GM21529 (cell line): Measurements from ENCODE around the gene PUM1.
"Not testable (repeated sequence)": the region's sequence is repeated elsewhere in the genome, so short reads cannot be mapped to it uniquely, and the experiment has no call there.

Experiments used
- ATAC-seq: cut with Tn5 transposase; IDR thresholded peaks from one replicate; pipeline ENCODE4 v1.9.1; 2021; ENCODE audit not compliant: unreplicated experiment

The PUM1 gene, protein sequence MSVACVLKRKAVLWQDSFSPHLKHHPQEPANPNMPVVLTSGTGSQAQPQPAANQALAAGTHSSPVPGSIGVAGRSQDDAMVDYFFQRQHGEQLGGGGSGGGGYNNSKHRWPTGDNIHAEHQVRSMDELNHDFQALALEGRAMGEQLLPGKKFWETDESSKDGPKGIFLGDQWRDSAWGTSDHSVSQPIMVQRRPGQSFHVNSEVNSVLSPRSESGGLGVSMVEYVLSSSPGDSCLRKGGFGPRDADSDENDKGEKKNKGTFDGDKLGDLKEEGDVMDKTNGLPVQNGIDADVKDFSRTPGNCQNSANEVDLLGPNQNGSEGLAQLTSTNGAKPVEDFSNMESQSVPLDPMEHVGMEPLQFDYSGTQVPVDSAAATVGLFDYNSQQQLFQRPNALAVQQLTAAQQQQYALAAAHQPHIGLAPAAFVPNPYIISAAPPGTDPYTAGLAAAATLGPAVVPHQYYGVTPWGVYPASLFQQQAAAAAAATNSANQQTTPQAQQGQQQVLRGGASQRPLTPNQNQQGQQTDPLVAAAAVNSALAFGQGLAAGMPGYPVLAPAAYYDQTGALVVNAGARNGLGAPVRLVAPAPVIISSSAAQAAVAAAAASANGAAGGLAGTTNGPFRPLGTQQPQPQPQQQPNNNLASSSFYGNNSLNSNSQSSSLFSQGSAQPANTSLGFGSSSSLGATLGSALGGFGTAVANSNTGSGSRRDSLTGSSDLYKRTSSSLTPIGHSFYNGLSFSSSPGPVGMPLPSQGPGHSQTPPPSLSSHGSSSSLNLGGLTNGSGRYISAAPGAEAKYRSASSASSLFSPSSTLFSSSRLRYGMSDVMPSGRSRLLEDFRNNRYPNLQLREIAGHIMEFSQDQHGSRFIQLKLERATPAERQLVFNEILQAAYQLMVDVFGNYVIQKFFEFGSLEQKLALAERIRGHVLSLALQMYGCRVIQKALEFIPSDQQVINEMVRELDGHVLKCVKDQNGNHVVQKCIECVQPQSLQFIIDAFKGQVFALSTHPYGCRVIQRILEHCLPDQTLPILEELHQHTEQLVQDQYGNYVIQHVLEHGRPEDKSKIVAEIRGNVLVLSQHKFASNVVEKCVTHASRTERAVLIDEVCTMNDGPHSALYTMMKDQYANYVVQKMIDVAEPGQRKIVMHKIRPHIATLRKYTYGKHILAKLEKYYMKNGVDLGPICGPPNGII

DNA sequence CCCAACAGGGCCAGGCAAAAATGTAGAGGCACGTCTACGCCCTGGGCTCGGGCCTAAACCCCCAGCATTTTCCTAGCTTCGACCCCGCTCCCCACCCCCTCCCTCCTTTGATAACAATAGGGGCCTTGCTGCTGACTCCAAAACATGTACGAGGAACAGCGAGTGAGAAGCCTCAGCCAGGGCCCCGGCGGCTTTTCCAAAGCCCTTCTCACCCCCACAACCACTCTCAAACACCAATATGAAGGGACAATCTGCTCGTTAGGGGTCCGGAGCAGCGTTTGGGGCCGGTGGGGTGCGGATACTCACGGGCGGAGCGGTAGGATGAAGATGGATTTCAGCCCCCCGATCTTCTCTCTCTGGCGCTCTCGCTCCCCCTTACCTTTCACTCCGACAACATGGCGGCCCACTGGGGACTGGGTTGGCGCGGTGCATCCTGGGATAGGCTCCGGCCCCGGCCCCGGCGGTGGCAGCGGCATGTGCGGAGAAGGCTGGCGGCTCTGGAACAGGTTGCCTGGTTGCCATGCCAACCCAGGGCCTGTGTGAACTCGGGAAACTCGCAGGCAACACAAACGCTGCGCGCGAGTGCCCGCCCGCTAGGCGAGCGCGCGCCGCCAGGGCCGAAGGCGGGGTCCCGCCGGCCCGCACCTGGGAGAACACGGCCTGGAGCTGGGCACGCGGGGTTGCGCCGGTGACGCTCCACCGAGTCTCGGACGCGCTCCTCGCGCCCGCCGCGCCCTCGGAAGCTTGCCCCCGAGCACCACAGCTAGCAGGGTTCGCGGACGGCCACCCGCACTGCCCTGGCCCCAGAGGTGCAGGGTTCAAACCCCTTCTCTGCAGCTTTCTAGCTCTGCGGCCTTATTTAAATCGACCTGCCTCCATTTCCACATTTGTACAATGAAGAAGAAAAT is at the start of gene PUM1:
Gene PUM1, minus strand, starts transcription at position 408 of the 908 bp plus-strand sequence. CDS start 6,151 bp downstream, outside the sequence.
- peak; percentile 91 for ATAC-seq

GRCh38 chr1:31112266-31112935 is 46.9 kb upstream of the PUM1 start:
- ATAC-seq = no peak

DNA sequence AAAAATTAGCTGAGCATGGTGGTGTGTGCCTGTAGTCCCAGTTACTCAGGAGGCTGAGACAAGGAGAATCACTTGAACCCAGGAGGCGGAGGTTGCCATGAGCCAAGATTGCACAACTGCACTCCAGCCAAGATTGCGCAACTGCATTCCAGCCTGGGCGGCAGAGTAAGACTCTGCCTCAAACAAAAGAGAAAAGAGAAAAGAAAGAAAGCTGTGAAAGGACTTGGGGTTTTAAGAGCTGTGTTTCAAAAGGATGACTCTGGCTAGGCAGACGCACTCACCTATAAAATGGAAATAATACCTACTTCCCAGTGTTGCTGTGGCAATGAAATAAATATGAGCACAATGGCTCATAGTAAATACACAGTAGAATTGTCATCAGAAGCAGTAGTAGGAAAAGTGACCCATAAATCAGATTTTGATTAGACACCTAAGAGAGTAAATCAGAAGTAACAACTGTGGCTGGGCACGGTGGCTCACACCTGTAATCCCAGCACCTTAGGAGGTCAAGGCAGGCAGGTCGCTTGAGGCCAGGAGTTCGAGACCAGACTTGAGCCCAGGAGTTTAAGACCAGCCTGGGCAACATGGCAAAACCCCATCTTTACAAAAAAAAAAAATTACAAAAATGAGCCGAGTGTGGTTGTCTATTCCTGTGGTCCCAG is 45.9 kb upstream of the PUM1 start:
- ATAC-seq = no peak

GRCh38 chr1:31110846-31111245 is 45.3 kb upstream of the PUM1 start:
- ATAC-seq = no peak

- no peak for ATAC-seq
Measured at GRCh38 chr1:31108861-31109260, 43.3 kb upstream of the PUM1 start.

DNA sequence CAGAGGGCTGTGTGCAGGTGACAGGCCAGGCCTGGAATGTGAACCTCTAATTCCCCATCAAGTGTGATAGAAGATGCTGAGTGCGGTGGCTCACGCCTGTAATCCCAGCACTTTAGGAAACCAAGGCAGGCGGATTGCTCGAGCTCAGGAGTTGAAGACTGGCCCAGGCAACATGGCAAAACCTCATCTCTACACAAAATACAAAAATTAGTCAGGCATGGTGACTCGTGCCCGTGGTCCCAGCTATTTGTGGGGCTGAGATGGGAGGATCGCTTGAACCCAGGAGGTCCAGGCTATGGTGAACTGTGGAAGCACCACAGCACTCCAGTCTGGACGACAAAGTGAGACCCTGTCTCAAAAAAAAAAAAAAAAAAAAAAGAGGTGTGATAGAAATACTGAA is 40.1 kb upstream of the PUM1 start:
- ATAC-seq = no peak

GRCh38 chr1:31102501-31102950 is 37.0 kb upstream of the PUM1 start:
- ATAC-seq = no peak

DNA sequence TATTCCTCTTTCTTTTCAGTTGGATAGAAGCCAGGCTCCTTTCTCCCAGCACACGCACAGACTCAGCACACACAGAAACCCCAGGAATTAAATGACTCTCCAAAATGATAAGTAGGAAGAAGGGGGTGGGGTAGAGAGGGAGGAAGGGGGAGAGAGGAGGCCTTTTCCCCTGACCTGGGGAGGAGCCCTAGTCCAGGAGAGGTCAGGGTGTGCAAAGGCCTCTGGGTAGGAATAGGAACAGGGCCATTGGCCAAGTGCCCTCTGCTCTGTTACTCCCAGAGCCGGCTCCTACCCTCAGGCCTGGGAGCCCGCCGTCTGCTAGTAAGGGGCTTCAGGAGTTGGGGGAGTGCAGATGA is 35.6 kb upstream of the PUM1 start:
- ATAC-seq = no peak

DNA sequence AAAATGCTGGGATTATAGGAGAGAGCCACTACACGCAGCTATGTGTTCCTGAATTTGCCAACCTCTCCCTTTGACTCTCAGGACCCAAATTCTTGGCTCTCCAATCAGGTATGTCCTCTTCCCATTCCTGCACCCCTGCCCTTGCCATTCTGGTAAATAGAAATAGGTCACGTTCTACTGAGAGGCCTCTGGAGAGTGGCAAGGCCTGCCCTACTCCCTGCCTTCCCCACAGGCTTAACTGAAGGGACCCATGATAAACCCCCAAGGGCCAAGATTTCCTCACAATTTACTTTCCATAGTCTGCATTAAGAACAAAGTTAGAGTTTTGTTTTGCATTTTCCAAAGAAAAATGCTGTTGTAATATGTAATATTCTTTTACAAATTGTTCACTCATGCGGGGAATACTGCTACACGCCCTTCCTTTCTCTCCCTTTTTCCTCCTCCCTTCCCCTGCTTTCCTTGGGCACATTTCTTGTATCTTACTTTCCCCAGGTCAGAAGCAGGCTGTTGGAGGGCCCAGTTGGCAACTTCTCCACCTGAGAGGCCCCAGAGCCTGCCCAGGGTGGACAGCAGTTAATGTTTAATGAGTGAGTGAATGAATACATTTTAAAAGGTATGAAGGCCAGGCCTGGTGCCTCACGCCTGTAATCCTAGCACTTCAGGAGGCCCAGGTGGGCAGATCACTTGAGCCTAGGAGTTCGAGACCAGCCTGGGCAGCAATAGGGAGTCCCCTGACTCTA is 33.9 kb upstream of the PUM1 start:
- no peak for ATAC-seq

GRCh38 chr1:31095985-31096384 is 30.5 kb upstream of the PUM1 start:
- no peak for ATAC-seq

DNA sequence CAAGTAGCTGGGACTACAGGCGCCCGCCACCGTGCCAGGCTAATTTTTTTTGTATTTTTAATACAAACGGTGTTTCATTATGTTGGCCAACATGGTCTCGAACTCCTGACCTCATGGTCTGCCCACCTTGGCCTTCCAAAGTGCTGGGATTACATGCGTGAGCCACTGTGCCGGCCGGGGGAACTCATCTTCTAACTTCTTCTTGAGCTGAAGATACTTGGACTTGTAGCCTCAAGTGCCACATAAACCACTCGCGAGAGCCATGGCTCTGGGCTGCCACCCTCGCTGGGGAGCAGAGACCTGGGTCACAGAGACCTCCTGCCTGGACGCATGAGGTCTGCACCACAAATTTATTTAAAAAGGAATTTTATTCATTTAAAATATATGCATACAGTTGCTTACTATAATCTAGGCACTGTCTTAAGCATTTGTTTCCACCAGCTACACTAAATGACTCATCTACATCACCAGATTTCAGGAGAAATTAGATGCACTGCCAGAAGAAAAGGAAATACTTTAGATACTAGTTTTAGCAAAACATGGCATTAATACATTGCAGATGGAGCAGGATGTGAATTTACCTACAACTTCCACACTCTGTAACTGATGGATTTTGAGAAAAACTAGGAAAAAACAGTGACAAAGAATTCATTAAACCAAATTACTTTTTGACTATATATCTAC is 29.9 kb upstream of the PUM1 start:
- no peak for ATAC-seq

DNA sequence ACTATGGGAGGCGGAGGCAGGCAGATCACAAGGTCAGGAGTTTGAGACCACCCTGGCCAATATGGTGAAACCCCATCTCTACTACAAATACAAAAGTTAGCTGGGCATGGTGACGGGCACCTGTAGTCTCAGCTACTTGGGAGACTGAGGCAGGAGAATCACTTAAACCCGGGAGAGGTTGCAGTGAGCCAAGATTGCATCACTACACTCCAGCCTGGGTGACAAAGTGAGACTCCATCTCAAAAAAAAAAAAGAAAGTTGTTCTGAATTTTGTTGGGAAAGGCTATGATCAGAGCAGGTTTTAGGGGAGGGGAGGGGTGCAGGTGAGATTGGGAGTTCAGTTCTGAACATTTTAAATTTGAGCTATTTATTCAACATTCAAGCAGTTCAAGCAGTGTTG is 22.6 kb upstream of the PUM1 start:
- not testable (repeated sequence) for ATAC-seq

DNA sequence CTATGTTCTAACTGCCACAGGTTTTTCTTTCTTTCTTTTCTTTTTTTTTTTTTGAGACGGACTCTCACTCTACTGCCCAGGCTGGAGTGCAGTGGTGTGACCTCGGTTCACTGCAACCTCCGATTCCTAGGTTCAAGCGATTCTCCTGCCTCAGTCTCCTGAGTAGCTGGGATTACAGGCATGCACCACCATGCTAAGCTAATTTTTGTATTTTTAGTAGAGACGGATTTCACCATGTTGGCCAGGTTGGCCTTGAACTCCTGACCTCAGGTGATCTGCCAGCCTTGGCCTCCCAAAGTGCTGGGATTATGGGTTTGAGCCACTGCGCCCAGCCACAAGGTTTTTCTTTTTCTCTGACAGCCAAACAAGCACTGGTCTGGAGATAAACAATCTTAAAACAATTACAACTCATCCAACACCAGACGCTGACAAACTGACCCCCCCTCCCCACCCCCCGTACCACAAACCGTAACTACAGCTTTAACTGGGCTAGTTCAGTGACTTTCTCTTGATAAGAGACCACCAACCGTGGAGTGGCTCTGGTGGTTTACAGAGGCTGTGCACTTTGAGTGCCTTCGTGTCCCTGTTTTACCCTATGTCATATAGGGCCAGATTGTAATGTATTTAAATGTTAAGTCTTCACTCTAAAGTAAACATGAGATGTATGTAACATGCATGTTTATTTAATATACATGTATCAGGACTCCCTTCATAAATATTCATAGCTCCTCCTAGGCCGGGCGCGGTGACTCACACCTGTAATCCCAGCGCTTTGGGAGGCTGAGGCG is 19.5 kb upstream of the PUM1 start:
- no peak for ATAC-seq

DNA sequence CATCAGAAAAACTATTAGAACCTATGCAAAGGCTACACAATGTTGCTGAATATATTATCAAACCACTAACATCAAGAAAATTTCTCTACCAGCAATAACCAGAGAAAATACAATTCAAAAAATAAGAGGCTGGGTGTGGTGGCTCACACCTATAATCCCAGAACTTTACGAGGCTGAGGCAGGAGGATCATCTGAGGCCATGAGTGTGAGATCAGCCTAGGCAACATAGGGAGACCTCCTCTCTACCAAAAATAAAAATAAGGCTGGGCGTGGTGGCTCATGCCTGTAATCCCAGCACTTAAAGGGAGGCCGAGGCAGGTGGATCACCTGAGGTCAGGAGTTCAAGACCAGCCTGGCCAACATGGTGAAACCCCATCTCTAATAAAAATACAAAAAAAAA is 16.9 kb upstream of the PUM1 start:
- ATAC-seq = no peak

DNA sequence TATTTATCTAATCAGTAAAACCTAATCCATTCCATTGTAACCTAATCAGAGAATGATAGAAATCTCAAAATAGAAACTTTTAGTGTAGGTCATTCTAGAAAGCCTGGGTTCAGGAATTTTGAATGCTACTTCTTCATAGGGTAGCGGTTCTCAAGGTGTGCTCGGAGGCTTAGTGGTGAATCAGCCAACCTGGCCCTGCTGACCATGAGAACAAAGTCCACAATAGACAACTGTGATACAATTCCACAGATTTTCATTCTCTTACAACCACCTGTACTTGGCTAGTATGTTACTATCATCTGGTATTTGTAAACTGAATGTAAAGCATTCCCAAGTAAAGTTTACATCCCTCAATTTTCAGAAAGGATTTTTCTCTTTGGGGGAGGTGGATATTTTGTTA is 7.5 kb upstream of the PUM1 start:
- ATAC-seq = no peak

- ATAC-seq = no peak
Measured at GRCh38 chr1:31072304-31072746, 6.8 kb upstream of the PUM1 start.

DNA sequence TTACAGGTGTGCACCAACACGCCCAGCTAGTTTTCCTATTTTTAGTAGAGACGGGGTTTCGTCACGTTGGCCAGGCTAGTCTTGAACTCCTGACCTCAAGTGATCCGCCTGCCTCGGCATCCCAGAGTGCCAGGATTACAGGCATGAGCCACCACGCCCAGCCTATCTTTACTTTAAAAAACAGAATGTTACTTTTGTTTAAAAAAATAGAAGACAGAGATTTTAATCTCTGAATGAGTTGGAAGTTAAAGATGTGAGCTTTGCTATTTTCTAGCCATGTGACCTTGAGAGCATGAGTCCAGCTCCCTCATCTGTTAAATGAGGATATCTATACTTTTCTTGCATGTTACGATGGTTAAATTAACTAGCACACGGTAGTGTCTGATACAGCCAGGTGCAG is 3.9 kb upstream of the PUM1 start:
- ATAC-seq = no peak
